Muscle layer of duodenum (tissue), 2 donors: Measurements from ENCODE around the gene LHX2.
A peak's percentile ranks its signal among the peaks of the same experiment; 100 is the strongest.

Experiments used
- H3K27ac ChIP-seq: one replicate; pipeline ENCODE4 v1.7.0; 2013; ENCODE audit warnings: mild to moderate bottlenecking, low read length
- H3K27me3 ChIP-seq: one replicate; pipeline ENCODE4 v1.7.0; 2013; ENCODE audit warnings: low read depth, mild to moderate bottlenecking, control low read depth, low read length
- H3K36me3 ChIP-seq, 2 donors: one replicate each; pipeline ENCODE4 v1.7.0; 2013; ENCODE audit warnings: low read length in 2 of 2, control low read depth in 1 of 2, mild to moderate bottlenecking in 1 of 2; ENCODE audit not compliant: insufficient read depth in 2 of 2, control insufficient read depth in 1 of 2
- H3K4me1 ChIP-seq, 2 donors: one replicate each; pipeline ENCODE4 v1.7.0; 2013; ENCODE audit warnings: low read length in 2 of 2, mild to moderate bottlenecking in 2 of 2, control low read depth in 1 of 2, moderate library complexity in 1 of 2; ENCODE audit not compliant: insufficient read depth in 2 of 2, control insufficient read depth in 1 of 2
- H3K4me3 ChIP-seq, 2 donors: one replicate each; pipeline ENCODE4 v1.7.0; 2013; ENCODE audit warnings: low read length in 2 of 2, low read depth in 1 of 2, mild to moderate bottlenecking in 1 of 2
- H3K9me3 ChIP-seq, 2 donors: one replicate each; pipeline ENCODE4 v1.7.0; 2013; ENCODE audit warnings: low read length in 2 of 2, control low read depth in 1 of 2, mild to moderate bottlenecking in 1 of 2; ENCODE audit not compliant: control insufficient read depth in 1 of 2
- donor health status: healthy.

LHX2 gene

GRCh38 chr9:124000161-124000783 lies 11.3 kb upstream of the LHX2 start:
- peaks cover 4 to 23% of the 10 kb centered on the region in 2 donors for H3K4me1 ChIP-seq
- peaks cover 88% of the 10 kb centered on the region for H3K27me3 ChIP-seq
- H3K4me3 ChIP-seq: no peak overlapping the region
- no peaks in the 10 kb centered on the region for H3K9me3 ChIP-seq
- no peaks in the 10 kb centered on the region for H3K36me3 ChIP-seq
- no peak overlapping the region for H3K27ac ChIP-seq

GRCh38 chr9:124000784-124001457 lies 10.6 kb upstream of the LHX2 start:
- Histone ChIP-seq H3K4me3 (no peak overlapping the region), H3K9me3 (no peaks in the 10 kb centered on the region), H3K36me3 (no peaks in the 10 kb centered on the region), H3K27ac (no peak overlapping the region), H3K4me1 (peaks cover 4 to 23% of the 10 kb centered on the region in 2 donors), H3K27me3 (peaks cover 90% of the 10 kb centered on the region)

GRCh38 chr9:124001458-124001799 lies 10.1 kb upstream of the LHX2 start:
- no peaks in the 10 kb centered on the region for H3K9me3 ChIP-seq
- no peak overlapping the region for H3K4me3 ChIP-seq
- peaks cover 90% of the 10 kb centered on the region for H3K27me3 ChIP-seq
- peaks cover 4 to 22% of the 10 kb centered on the region in 2 donors for H3K4me1 ChIP-seq
- H3K27ac ChIP-seq: no peak overlapping the region
- no peaks in the 10 kb centered on the region for H3K36me3 ChIP-seq

GRCh38 chr9:124001866-124002525 lies 9.6 kb upstream of the LHX2 start:
- H3K9me3 ChIP-seq: no peaks in the 10 kb centered on the region
- no peak overlapping the region for H3K27ac ChIP-seq
- H3K4me3 ChIP-seq: no peak overlapping the region
- no peaks in the 10 kb centered on the region for H3K36me3 ChIP-seq
- H3K4me1 ChIP-seq: peaks cover 4 to 17% of the 10 kb centered on the region in 2 donors
- H3K27me3 ChIP-seq: peaks cover 90% of the 10 kb centered on the region

GRCh38 chr9:124003636-124004349 lies 7.8 kb upstream of the LHX2 start:
- peaks cover 0 to 15% of the 10 kb centered on the region in 2 donors for H3K4me1 ChIP-seq
- no peaks in the 10 kb centered on the region for H3K9me3 ChIP-seq
- peaks cover 90% of the 10 kb centered on the region for H3K27me3 ChIP-seq
- H3K27ac ChIP-seq: no peak overlapping the region
- no peaks in the 10 kb centered on the region for H3K36me3 ChIP-seq
- H3K4me3 ChIP-seq: no peak overlapping the region

GRCh38 chr9:124004593-124004992 lies 7.0 kb upstream of the LHX2 start:
- H3K9me3 ChIP-seq: no peaks in the 10 kb centered on the region
- H3K4me1 ChIP-seq: peaks cover 0 to 16% of the 10 kb centered on the region in 2 donors
- no peak overlapping the region for H3K27ac ChIP-seq
- H3K27me3 ChIP-seq: peaks cover 94% of the 10 kb centered on the region
- no peak overlapping the region for H3K4me3 ChIP-seq
- no peaks in the 10 kb centered on the region for H3K36me3 ChIP-seq

GRCh38 chr9:124005029-124005771 lies 6.4 kb upstream of the LHX2 start:
- H3K9me3 ChIP-seq: no peaks in the 10 kb centered on the region
- H3K27ac ChIP-seq: no peak overlapping the region
- peaks cover 99% of the 10 kb centered on the region for H3K27me3 ChIP-seq
- peaks cover 0 to 16% of the 10 kb centered on the region in 2 donors for H3K4me1 ChIP-seq
- H3K36me3 ChIP-seq: no peaks in the 10 kb centered on the region
- no peak overlapping the region for H3K4me3 ChIP-seq

- Histone ChIP-seq H3K4me3 (no peak overlapping the region), H3K27ac (no peak overlapping the region), H3K4me1 (peaks cover 0 to 28% of the 10 kb centered on the region in 2 donors), H3K36me3 (no peaks in the 10 kb centered on the region), H3K9me3 (no peaks in the 10 kb centered on the region), H3K27me3 (peaks cover 93% of the 10 kb centered on the region)
Observed at GRCh38 chr9:124006448-124007361, 4.9 kb upstream of the LHX2 start.

- H3K9me3 ChIP-seq: no peaks in the 10 kb centered on the region
- H3K4me3 ChIP-seq: no peak overlapping the region
- no peaks in the 10 kb centered on the region for H3K36me3 ChIP-seq
- peaks cover 89% of the 10 kb centered on the region for H3K27me3 ChIP-seq
- peaks cover 0 to 38% of the 10 kb centered on the region in 2 donors for H3K4me1 ChIP-seq
- H3K27ac ChIP-seq: no peak overlapping the region
Observed at GRCh38 chr9:124007565-124008302, 3.8 kb upstream of the LHX2 start.

- no peaks in the 10 kb centered on the region for H3K9me3 ChIP-seq
- H3K27me3 ChIP-seq: peaks cover 89% of the 10 kb centered on the region
- peak overlapping the region in 1 of 2 donors; percentile 20 for H3K4me3 ChIP-seq
- peaks cover 0 to 42% of the 10 kb centered on the region in 2 donors for H3K4me1 ChIP-seq
- H3K27ac ChIP-seq: no peak overlapping the region
- no peaks in the 10 kb centered on the region for H3K36me3 ChIP-seq
Observed at GRCh38 chr9:124008303-124008693, 3.3 kb upstream of the LHX2 start.
